H1 (cell line): ENCODE results near the gene NRN1L. TPM values are rescaled to one million over a fixed set of nuclear protein-coding genes. Genes with fewer than 3 reads are reported as not detected.

Source experiments
- MAX ChIP-seq: IDR thresholded peaks from 2 replicates; pipeline ENCODE4 v1.6.1; 2012; ENCODE audit warnings: inconsistent platforms
- polyA plus RNA-seq, 7 experiments: library from polyadenylated mRNA; depleted of rRNA in 3 of 7; stranded (reverse) in 5 of 7; unstranded in 2 of 7; fragments of >200 nt in 5 of 7; fragments of 200-250 nt in 2 of 7; gene quantifications; 1 replicate in 5 of 7; 2 replicates in 1 of 7; 4 replicates in 1 of 7; pipeline versions ENCODE4 v1.2.1 to v1.2.3, GENCODE V29; 2011 to 2013; ENCODE audit warnings: missing spikeins in 2 of 7, mixed read lengths in 2 of 7
- total RNA-seq: library from RNA; stranded (reverse); fragmentation: NEBNext Ultra II Directional; extraction: Animal tissue kit (Norgen Biotek cat#: 25700); gene quantifications from 2 replicates; pipeline ENCODE4 v1.2.1, GENCODE V29; 2021
- TF ChIP-seq, protein P1 (sequence below): fragments of 300-600 bp; sonication (generic); IDR thresholded peaks from 2 replicates; pipeline ENCODE4 v1.7.1; 2012; ENCODE audit warnings: low read length, moderate library complexity, mild to moderate bottlenecking, inconsistent platforms; ENCODE audit not compliant: insufficient replicate concordance

Gene NRN1L
- total and polyA plus RNA-seq, 2 of the 8 experiments (the other 6 are each of a cell fraction or from before 2014, with no cell fraction given), result 4.1 to 35.2 TPM

DNA sequence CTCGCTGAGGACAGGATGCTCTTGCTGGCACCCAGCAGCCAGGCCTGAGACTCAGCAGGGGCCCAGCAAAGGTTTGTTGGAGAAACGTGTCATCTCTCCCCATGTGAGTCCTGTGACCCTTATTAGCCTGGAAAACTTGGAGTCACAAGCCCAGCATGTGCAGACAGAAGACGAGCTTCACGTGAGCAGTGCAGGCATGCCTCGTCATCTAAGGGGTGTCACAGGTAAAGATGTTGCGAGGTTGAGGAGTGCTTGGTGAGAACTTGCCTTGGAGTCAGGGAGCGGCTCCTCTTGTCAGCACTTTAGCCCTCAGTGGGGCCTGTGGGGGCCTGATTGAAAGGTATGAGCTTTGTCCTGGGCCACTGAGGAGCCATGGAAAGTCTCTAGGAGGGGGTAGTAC, 49.1 kb downstream of the NRN1L start (continued):
- TF ChIP-seq, protein P1, sequence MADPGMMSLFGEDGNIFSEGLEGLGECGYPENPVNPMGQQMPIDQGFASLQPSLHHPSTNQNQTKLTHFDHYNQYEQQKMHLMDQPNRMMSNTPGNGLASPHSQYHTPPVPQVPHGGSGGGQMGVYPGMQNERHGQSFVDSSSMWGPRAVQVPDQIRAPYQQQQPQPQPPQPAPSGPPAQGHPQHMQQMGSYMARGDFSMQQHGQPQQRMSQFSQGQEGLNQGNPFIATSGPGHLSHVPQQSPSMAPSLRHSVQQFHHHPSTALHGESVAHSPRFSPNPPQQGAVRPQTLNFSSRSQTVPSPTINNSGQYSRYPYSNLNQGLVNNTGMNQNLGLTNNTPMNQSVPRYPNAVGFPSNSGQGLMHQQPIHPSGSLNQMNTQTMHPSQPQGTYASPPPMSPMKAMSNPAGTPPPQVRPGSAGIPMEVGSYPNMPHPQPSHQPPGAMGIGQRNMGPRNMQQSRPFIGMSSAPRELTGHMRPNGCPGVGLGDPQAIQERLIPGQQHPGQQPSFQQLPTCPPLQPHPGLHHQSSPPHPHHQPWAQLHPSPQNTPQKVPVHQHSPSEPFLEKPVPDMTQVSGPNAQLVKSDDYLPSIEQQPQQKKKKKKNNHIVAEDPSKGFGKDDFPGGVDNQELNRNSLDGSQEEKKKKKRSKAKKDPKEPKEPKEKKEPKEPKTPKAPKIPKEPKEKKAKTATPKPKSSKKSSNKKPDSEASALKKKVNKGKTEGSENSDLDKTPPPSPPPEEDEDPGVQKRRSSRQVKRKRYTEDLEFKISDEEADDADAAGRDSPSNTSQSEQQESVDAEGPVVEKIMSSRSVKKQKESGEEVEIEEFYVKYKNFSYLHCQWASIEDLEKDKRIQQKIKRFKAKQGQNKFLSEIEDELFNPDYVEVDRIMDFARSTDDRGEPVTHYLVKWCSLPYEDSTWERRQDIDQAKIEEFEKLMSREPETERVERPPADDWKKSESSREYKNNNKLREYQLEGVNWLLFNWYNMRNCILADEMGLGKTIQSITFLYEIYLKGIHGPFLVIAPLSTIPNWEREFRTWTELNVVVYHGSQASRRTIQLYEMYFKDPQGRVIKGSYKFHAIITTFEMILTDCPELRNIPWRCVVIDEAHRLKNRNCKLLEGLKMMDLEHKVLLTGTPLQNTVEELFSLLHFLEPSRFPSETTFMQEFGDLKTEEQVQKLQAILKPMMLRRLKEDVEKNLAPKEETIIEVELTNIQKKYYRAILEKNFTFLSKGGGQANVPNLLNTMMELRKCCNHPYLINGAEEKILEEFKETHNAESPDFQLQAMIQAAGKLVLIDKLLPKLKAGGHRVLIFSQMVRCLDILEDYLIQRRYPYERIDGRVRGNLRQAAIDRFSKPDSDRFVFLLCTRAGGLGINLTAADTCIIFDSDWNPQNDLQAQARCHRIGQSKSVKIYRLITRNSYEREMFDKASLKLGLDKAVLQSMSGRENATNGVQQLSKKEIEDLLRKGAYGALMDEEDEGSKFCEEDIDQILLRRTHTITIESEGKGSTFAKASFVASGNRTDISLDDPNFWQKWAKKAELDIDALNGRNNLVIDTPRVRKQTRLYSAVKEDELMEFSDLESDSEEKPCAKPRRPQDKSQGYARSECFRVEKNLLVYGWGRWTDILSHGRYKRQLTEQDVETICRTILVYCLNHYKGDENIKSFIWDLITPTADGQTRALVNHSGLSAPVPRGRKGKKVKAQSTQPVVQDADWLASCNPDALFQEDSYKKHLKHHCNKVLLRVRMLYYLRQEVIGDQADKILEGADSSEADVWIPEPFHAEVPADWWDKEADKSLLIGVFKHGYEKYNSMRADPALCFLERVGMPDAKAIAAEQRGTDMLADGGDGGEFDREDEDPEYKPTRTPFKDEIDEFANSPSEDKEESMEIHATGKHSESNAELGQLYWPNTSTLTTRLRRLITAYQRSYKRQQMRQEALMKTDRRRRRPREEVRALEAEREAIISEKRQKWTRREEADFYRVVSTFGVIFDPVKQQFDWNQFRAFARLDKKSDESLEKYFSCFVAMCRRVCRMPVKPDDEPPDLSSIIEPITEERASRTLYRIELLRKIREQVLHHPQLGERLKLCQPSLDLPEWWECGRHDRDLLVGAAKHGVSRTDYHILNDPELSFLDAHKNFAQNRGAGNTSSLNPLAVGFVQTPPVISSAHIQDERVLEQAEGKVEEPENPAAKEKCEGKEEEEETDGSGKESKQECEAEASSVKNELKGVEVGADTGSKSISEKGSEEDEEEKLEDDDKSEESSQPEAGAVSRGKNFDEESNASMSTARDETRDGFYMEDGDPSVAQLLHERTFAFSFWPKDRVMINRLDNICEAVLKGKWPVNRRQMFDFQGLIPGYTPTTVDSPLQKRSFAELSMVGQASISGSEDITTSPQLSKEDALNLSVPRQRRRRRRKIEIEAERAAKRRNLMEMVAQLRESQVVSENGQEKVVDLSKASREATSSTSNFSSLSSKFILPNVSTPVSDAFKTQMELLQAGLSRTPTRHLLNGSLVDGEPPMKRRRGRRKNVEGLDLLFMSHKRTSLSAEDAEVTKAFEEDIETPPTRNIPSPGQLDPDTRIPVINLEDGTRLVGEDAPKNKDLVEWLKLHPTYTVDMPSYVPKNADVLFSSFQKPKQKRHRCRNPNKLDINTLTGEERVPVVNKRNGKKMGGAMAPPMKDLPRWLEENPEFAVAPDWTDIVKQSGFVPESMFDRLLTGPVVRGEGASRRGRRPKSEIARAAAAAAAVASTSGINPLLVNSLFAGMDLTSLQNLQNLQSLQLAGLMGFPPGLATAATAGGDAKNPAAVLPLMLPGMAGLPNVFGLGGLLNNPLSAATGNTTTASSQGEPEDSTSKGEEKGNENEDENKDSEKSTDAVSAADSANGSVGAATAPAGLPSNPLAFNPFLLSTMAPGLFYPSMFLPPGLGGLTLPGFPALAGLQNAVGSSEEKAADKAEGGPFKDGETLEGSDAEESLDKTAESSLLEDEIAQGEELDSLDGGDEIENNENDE, result no peak
- TF ChIP-seq MAX, result no peak
- TF ChIP-seq, all 59 proteins: peak for 0
